HG03139 (cell line): ENCODE results near the gene ANKRD45.
"Not testable (repeated sequence)": the region's sequence is repeated elsewhere in the genome, so short reads cannot be mapped to it uniquely, and the experiment has no call there.

Experiments
- ATAC-seq: cut with Tn5 transposase; IDR thresholded peaks from one replicate; pipeline ENCODE4 v1.9.1; 2021; ENCODE audit not compliant: unreplicated experiment

Gene ANKRD45

GRCh38 chr1:173573596-173573995 is 96.1 kb downstream of the ANKRD45 start:
- no peak for ATAC-seq

- no peak for ATAC-seq
These were observed 97.3 kb downstream of the ANKRD45 start for GRCh38 chr1:173572201-173572873.

GRCh38 chr1:173570370-173571007 is 99.2 kb downstream of the ANKRD45 start:
- ATAC-seq: no peak

DNA sequence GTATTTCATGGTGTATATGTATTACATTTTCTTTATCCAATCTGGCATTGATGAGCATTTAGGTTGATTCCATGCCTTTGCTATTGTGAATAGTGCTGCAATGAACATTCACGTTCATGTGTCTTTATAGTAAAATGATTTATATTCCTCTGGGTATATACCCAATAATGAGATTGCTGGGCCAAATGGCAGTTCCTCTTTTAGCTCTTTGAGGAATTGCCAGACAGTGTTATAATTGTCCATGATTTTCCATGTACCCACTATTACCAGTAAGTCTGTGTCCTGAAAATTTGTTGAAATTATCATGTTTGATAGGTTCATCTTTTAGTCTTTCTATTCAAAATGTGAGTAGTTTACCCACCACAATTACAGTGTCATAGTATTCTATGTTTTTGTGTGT is 101.2 kb downstream of the ANKRD45 start:
- ATAC-seq: no peak

DNA sequence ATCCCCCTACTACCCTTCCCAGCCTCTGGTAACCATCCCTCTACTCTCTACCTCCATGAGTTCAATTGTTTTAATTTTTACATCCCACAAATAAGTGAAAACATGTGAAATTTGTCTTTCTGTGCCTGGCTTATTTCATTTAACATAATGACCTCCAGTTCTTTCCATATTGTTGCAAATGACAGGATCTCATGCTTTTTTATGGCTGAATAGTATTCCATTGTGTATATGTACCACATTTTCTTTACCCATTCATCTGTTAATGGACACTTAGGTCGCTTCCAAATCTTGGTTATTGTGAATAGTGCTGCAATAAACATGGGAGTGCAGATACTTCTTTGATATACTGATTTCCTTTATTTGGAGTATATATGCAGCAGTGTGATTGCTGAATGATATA is 105.8 kb downstream of the ANKRD45 start:
- ATAC-seq: not testable (repeated sequence)

DNA sequence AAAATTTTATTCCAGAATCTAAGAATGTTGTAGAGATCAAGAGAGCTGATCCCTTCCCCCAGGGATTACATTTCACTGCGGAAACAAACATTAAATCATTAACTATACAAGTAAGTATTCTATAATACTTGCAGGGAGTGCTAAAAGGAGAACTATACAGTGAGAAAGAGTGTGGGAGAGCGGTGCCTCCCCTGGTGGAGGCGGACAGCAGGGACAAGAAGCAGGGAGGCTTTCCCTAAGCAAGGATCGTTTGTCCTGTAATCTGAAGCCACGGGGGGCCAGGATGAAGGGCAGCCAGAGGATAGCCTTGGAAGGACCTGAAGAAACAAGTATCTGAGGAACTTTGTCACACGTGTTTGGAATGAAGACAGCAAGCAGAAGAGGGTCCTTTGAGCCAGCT is 106.8 kb downstream of the ANKRD45 start:
- no peak for ATAC-seq

GRCh38 chr1:173561263-173561662 is 108.4 kb downstream of the ANKRD45 start:
- ATAC-seq: no peak

DNA sequence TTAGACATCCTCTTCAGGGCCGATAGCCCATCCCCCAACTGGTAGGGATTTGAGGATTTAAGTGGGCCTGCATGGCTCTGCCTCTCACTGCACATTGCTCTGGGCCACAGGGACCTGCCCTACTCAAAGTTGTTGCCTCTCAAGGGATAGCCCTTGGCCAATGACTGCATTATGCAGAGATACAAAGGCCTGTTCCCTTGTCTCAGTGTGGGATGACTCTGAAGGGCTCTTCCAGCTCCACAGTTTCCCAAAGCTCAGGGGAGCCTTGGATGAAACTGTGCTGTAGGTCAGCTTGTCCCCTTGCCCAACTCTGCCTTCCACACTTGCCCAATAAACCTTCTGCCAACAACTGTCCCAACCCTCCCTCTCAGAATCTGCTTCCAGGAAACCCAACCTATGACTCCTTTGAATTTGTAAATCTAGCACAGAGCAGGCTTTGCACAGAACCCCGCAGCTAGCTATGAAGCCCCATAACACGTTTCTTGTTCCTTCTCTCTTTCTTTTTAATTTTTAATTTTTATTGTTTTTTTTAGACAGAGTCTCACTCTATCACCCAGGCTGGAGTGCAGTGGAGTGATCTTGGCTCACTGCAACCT is 109.3 kb downstream of the ANKRD45 start:
- no peak for ATAC-seq
